Measurements from ENCODE around the gene OTOA. TPM values are rescaled to one million over a fixed set of nuclear protein-coding genes. Genes with fewer than 3 reads are reported as not detected.

The OTOA gene
- total and polyA plus RNA-seq, 2 of the 13 experiments (the other 11 are each of a cell fraction or from before 2014, with no cell fraction given), result 0.05 to 0.15 TPM

DNA sequence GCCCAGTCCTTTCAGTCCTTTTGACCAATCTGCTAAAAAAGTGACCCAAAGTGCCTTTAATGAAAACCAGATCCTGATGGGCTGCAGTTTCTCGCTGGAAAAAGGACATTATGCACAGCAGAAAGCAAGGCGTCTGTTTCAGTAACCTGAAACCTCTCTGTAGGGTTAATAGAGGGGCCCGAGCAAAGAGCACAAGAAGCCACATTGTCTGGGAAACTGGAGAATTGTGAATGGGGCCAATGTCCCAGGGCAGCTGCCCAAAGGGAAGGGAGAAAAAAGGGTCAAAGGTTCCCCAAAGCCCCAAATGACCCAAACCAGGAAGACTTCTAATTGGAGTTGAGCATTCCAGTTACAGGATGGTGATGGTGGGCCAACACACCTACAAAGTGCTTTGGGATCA, 3.0 kb downstream of the OTOA start (continued):
- TF ChIP-seq, protein P1, sequence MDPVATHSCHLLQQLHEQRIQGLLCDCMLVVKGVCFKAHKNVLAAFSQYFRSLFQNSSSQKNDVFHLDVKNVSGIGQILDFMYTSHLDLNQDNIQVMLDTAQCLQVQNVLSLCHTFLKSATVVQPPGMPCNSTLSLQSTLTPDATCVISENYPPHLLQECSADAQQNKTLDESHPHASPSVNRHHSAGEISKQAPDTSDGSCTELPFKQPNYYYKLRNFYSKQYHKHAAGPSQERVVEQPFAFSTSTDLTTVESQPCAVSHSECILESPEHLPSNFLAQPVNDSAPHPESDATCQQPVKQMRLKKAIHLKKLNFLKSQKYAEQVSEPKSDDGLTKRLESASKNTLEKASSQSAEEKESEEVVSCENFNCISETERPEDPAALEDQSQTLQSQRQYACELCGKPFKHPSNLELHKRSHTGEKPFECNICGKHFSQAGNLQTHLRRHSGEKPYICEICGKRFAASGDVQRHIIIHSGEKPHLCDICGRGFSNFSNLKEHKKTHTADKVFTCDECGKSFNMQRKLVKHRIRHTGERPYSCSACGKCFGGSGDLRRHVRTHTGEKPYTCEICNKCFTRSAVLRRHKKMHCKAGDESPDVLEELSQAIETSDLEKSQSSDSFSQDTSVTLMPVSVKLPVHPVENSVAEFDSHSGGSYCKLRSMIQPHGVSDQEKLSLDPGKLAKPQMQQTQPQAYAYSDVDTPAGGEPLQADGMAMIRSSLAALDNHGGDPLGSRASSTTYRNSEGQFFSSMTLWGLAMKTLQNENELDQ (CRISPR knock-in tag; IDR thresholded peaks at IDR 0.05; ENCODE audit: borderline replicate concordance), result no peak
- no peak for TF ChIP-seq ZNF660 (CRISPR knock-in tag; IDR thresholded peaks at IDR 0.05; ENCODE audit: borderline replicate concordance, low read depth)
- 0 out of 2 replicates have a peak, but pooled peaks have one; percentile 18 for TF ChIP-seq ZNF776 (CRISPR knock-in tag; IDR thresholded peaks at IDR 0.05)
- no peak for TF ChIP-seq NFATC3 (CRISPR knock-in tag; IDR thresholded peaks at IDR 0.05)
- no peak for TF ChIP-seq NFKB2 (CRISPR knock-in tag; IDR thresholded peaks at IDR 0.05; ENCODE audit: borderline replicate concordance)
- no peak for TF ChIP-seq NFE2L1 (CRISPR knock-in tag; IDR thresholded peaks at IDR 0.05; ENCODE audit: borderline replicate concordance)
- TF ChIP-seq, protein P2, sequence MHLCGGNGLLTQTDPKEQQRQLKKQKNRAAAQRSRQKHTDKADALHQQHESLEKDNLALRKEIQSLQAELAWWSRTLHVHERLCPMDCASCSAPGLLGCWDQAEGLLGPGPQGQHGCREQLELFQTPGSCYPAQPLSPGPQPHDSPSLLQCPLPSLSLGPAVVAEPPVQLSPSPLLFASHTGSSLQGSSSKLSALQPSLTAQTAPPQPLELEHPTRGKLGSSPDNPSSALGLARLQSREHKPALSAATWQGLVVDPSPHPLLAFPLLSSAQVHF (CRISPR knock-in tag; IDR thresholded peaks at IDR 0.05), result no peak
- TF ChIP-seq JUN (CRISPR knock-in tag; IDR thresholded peaks at IDR 0.05), result no peak
- peak; percentile 89 for TF ChIP-seq ZNF652 (CRISPR knock-in tag; IDR thresholded peaks at IDR 0.05; ENCODE audit: borderline replicate concordance, low read depth)
- TF ChIP-seq NFRKB (IDR thresholded peaks at IDR 0.05), result no peak
- TF ChIP-seq, protein P3, sequence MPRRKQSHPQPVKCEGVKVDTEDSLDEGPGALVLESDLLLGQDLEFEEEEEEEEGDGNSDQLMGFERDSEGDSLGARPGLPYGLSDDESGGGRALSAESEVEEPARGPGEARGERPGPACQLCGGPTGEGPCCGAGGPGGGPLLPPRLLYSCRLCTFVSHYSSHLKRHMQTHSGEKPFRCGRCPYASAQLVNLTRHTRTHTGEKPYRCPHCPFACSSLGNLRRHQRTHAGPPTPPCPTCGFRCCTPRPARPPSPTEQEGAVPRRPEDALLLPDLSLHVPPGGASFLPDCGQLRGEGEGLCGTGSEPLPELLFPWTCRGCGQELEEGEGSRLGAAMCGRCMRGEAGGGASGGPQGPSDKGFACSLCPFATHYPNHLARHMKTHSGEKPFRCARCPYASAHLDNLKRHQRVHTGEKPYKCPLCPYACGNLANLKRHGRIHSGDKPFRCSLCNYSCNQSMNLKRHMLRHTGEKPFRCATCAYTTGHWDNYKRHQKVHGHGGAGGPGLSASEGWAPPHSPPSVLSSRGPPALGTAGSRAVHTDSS (CRISPR knock-in tag; conservative IDR thresholded peaks at IDR 0.05), result no peak
- TF ChIP-seq NAIF1 (CRISPR knock-in tag; IDR thresholded peaks at IDR 0.05; ENCODE audit: borderline replicate concordance), result no peak
- peak; percentile 61; the same call in 1 of the 2 replicates for TF ChIP-seq ZNF788 (CRISPR knock-in tag; IDR thresholded peaks at IDR 0.05; ENCODE audit: borderline replicate concordance)
- no peak for TF ChIP-seq ZBTB20 (CRISPR knock-in tag; IDR thresholded peaks at IDR 0.05; ENCODE audit: borderline replicate concordance, low read depth)
- TF ChIP-seq ARHGAP35 (CRISPR knock-in tag; IDR thresholded peaks at IDR 0.05; ENCODE audit: borderline replicate concordance), result no peak
- no peak for TF ChIP-seq SIN3B (IDR thresholded peaks at IDR 0.05; ENCODE audit: low read length)
- no peak for TF ChIP-seq TEAD2 (CRISPR knock-in tag; IDR thresholded peaks at IDR 0.05)
- no peak for TF ChIP-seq KAT7 (CRISPR knock-in tag; IDR thresholded peaks at IDR 0.05; ENCODE audit: borderline replicate concordance)
- no peak for TF ChIP-seq KLF6 (CRISPR knock-in tag; IDR thresholded peaks at IDR 0.05)
- TF ChIP-seq, protein P4, sequence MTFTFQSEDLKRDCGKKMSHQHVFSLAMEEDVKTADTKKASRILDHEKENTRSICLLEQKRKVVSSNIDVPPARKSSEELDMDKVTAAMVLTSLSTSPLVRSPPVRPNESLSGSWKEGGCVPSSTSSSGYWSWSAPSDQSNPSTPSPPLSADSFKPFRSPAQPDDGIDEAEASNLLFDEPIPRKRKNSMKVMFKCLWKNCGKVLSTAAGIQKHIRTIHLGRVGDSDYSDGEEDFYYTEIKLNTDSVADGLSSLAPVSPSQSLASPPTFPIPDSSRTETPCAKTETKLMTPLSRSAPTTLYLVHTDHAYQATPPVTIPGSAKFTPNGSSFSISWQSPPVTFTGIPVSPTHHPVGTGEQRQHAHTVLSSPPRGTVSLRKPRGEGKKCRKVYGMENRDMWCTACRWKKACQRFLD (CRISPR knock-in tag; IDR thresholded peaks at IDR 0.05; ENCODE audit: borderline replicate concordance), result no peak
- no peak for TF ChIP-seq PCBP1 (IDR thresholded peaks at IDR 0.05; ENCODE audit: borderline replicate concordance, low read depth, low read length)
- TF ChIP-seq MED8 (CRISPR knock-in tag; IDR thresholded peaks at IDR 0.05; ENCODE audit: insufficient replicate concordance), result peak; percentile 46
- TF ChIP-seq SOX13 (IDR thresholded peaks at IDR 0.05), result no peak
- peak in 1 of 2 experiments; percentile 83; a peak in 2 of 4 replicates for TF ChIP-seq SOX13 (CRISPR knock-in tag; conservative IDR thresholded peaks at IDR 0.05 in 1 of 2, IDR thresholded peaks at IDR 0.05 in 1 of 2)
- no peak for TF ChIP-seq CCAR2 (optimal IDR thresholded peaks at IDR 0.05; ENCODE audit: low read depth, low read length)
- no peak for TF ChIP-seq FOXK1 (CRISPR knock-in tag; IDR thresholded peaks at IDR 0.05; ENCODE audit: borderline replicate concordance, low read depth)
- no peak for TF ChIP-seq ZNF501 (CRISPR knock-in tag; IDR thresholded peaks at IDR 0.05)
